Gastroesophageal sphincter (tissue), 3 donors: ENCODE measurements around the gene ANK3.

Experiments
- CTCF ChIP-seq, 4 experiments: fragments of 200-600 bp in 2 of 4; fragments of 450-650 bp in 2 of 4; sonication (generic) in 1 of 4; IDR thresholded peaks; one replicate each; pipeline ENCODE4 v1.5.1; 2017 to 2019; ENCODE audit warnings: antibody characterized with exemption in 4 of 4, mild to moderate bottlenecking in 2 of 4, moderate library complexity in 2 of 4
- POLR2A ChIP-seq, 2 donors: fragments of 450-650 bp; IDR thresholded peaks; one replicate each; pipeline ENCODE4 v1.6.1; 2017; ENCODE audit warnings: antibody characterized with exemption in 2 of 2, mild to moderate bottlenecking in 2 of 2, moderate library complexity in 1 of 2
- POLR2AphosphoS5 ChIP-seq: sonication (generic); formaldehyde crosslinking; IDR thresholded peaks from one replicate; pipeline ENCODE4 v1.6.1; 2017; ENCODE audit warnings: antibody characterized with exemption

GRCh38 chr10:60138842-60139241 is 250.8 kb downstream of the ANK3 start:
- TF ChIP-seq POLR2AphosphoS5 (no peak), POLR2A (IDR thresholded peaks at IDR 0.05) (no peak), CTCF (IDR thresholded peaks at IDR 0.05) (no peak)
